ENCODE data around the gene LATS2.

Gene LATS2

DNA sequence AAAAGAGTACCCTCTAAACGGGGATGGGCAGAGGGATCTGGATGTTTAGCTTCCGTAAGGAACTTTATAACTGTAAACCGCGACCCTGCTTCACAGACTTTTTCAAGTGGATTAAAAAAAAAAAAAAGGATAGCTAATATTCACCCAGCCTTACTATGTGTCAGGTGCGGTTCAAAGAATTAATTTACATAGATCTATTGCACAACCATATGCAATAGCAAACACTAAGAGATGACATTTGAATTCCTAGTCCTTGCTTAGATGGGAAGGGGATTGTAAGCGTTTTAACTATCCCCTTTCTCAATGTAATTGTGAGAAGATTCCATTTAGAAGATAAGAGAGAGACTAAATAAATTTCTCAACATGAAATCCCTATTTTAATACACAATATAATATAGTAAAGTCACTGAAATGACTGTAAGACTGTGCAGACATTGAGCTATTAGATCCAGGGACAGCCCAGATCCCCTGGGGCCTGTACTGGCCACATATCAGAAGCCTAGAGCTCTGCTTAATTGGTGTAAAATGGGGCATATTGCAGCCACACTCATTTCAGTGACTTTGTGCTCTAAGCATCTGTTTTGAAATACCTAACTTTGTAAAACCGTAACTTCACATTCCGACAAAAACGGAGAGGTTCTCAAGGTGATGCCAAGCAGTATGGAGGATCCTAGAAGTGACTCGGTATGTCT is 13.6 kb downstream of the LATS2 start:
- ChIA-PET CTCF (no interaction called here), POLR2A (no interaction called here)
- no peak for DNase-seq (ENCODE audit: extremely low spot score)
- TF ChIP-seq NFRKB (IDR thresholded peaks at IDR 0.05) (no peak), SP1 (IDR thresholded peaks at IDR 0.05) (no peak), SUZ12 (IDR thresholded peaks at IDR 0.05) (no peak), LEF1 (IDR thresholded peaks at IDR 0.05; ENCODE audit: borderline replicate concordance) (no peak), ARNT (IDR thresholded peaks at IDR 0.05) (no peak), ELF4 (IDR thresholded peaks at IDR 0.05) (no peak), BHLHE40 (IDR thresholded peaks at IDR 0.05; ENCODE audit: borderline replicate concordance) (no peak)

DNA sequence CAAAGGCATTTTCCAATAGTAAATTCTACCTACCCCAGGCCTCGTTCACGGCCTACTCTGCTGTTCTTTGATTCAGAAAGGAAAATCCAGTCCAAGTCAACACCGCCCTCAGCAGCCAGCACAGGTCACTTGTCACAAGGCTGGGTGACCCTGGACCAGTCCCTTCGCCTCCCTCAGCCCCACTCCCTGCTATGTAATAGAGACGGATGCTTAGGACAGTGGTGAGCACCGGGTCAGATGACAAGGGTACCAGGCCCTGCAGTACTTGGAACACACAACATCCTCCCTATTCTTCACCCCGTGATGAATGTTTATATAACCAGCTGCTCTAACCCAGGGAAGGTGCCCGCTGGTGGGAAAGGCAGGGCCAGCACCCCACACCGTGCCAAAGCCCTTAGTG is 14.3 kb downstream of the LATS2 start:
- POLR2A ChIA-PET = no interaction called here
- TF ChIP-seq, protein P1, sequence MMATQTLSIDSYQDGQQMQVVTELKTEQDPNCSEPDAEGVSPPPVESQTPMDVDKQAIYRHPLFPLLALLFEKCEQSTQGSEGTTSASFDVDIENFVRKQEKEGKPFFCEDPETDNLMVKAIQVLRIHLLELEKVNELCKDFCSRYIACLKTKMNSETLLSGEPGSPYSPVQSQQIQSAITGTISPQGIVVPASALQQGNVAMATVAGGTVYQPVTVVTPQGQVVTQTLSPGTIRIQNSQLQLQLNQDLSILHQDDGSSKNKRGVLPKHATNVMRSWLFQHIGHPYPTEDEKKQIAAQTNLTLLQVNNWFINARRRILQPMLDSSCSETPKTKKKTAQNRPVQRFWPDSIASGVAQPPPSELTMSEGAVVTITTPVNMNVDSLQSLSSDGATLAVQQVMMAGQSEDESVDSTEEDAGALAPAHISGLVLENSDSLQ (IDR thresholded peaks at IDR 0.05) = no peak
- TF ChIP-seq LEF1 (IDR thresholded peaks at IDR 0.05; ENCODE audit: borderline replicate concordance) (no peak), NFRKB (IDR thresholded peaks at IDR 0.05) (no peak), CTBP1 (IDR thresholded peaks at IDR 0.05; ENCODE audit: borderline replicate concordance) (no peak), FOXA1 (IDR thresholded peaks at IDR 0.05) (no peak), SP1 (IDR thresholded peaks at IDR 0.05) (no peak), SUZ12 (IDR thresholded peaks at IDR 0.05) (no peak), BHLHE40 (IDR thresholded peaks at IDR 0.05; ENCODE audit: borderline replicate concordance) (no peak), HDGF (IDR thresholded peaks at IDR 0.05; ENCODE audit: borderline replicate concordance) (no peak), ZNF384 (IDR thresholded peaks at IDR 0.05) (no peak), TARDBP (IDR thresholded peaks at IDR 0.05) (no peak), ARNT (IDR thresholded peaks at IDR 0.05) (no peak), FOXM1 (IDR thresholded peaks at IDR 0.05; ENCODE audit: borderline replicate concordance) (no peak), FOXK2 (IDR thresholded peaks at IDR 0.05) (no peak), ELF4 (IDR thresholded peaks at IDR 0.05) (no peak)
- DNase-seq (ENCODE audit: extremely low spot score) = no peak
- CTCF ChIA-PET = no interaction called here

DNA sequence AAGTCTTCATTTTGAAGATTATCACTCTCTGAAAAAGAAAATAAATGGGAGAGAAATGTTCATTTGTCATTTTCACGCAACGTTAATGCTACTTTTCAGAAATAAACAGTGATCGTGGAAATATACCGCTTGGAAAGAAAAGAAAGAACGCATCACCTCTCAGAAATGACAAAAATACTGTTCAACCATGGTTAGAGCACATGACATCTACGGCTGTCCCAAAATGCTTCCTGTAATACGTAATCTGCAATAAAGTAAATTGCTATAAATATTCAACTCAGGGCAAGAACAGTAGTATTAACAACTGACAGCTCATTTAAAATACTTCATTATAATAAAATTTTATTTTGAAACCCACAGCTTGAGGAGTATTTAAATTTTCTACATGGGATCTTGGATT is 15.2 kb downstream of the LATS2 start:
- POLR2A ChIA-PET = no interaction called here
- TF ChIP-seq, protein P1 (IDR thresholded peaks at IDR 0.05) = no peak
- TF ChIP-seq TARDBP (IDR thresholded peaks at IDR 0.05) = no peak
- CTCF ChIA-PET = interaction anchor here (1.0 kb wide), 1 partner anchor 12 kb away, joined by 3 read pairs; no protein-coding TSS in a partner anchor

DNA sequence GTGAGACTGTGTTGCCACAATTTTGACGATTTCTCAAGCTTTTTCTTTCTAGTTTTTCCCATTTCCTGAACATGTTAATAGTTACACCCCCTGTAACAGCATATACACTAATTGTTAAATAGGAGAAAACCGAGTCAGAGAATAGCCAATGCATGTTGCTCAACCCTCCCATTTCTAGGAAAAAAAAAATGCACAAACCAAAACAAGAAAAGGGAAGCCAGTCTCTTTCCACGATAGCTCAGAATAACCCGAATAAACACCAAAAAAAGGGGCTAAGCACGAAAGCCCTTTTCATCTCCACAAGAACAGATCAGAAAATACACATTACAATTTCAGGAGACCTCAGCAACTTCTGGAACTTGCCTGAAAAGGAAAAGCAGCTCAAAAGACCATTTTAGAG is 16.3 kb downstream of the LATS2 start:
- TF ChIP-seq ZNF384 (IDR thresholded peaks at IDR 0.05) (no peak), ARNT (IDR thresholded peaks at IDR 0.05) (no peak), FOXK2 (IDR thresholded peaks at IDR 0.05) (no peak), BHLHE40 (IDR thresholded peaks at IDR 0.05; ENCODE audit: borderline replicate concordance) (no peak), CTBP1 (IDR thresholded peaks at IDR 0.05; ENCODE audit: borderline replicate concordance) (no peak), LEF1 (IDR thresholded peaks at IDR 0.05; ENCODE audit: borderline replicate concordance) (no peak), TARDBP (IDR thresholded peaks at IDR 0.05) (no peak), ELF4 (IDR thresholded peaks at IDR 0.05) (no peak), FOXM1 (IDR thresholded peaks at IDR 0.05; ENCODE audit: borderline replicate concordance) (no peak), L3MBTL2 (conservative IDR thresholded peaks at IDR 0.05) (no peak), FOXA1 (IDR thresholded peaks at IDR 0.05) (no peak), HDGF (IDR thresholded peaks at IDR 0.05; ENCODE audit: borderline replicate concordance) (no peak), SUZ12 (IDR thresholded peaks at IDR 0.05) (no peak), NFRKB (IDR thresholded peaks at IDR 0.05) (no peak), SP1 (IDR thresholded peaks at IDR 0.05) (no peak)
- TF ChIP-seq, protein P1 (IDR thresholded peaks at IDR 0.05) = no peak
- CTCF ChIA-PET = interaction anchor here (0.7 to 1.1 kb wide), 2 partner anchors 28 to 799 kb away, joined by 3 to 7 read pairs; no protein-coding TSS in a partner anchor
- DNase-seq (ENCODE audit: extremely low spot score) = no peak
- POLR2A ChIA-PET = interaction anchor here (1.8 kb wide), 1 partner anchor 132 kb away, joined by 7 read pairs; the partner anchor contains the start of genes MRPL57 and SKA3

More for the DNA sequence above, 15.2 kb downstream of the LATS2 start:
- no peak for DNase-seq (ENCODE audit: extremely low spot score)

DNA sequence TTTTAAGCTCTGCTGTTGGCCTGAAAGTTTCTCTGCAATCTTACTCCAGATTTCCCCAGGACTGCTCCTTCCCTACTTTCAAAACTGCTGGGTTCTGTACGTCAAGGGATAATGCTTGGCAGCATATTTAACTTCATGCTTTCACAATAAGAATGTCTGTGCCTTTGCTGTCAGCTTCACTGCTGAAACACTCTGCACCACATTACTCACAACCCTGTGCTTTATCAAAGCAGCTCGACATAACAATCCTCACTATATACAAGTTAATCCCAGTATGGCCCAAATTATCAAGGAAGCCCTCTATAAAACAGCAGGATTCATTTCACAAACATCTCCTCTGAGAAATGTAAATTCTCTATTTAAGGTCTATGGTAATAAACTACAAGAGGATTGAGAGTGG is 17.5 kb downstream of the LATS2 start:
- peak; percentile 32 for DNase-seq (ENCODE audit: extremely low spot score)
- TF ChIP-seq ARNT (IDR thresholded peaks at IDR 0.05) (peak; percentile 52; the same call in 1 of the 2 replicates), CTBP1 (IDR thresholded peaks at IDR 0.05; ENCODE audit: borderline replicate concordance) (0 out of 2 replicates have a peak, but pooled peaks have one; percentile 43), ELF4 (IDR thresholded peaks at IDR 0.05) (no peak), SP1 (IDR thresholded peaks at IDR 0.05) (no peak), LEF1 (IDR thresholded peaks at IDR 0.05; ENCODE audit: borderline replicate concordance) (no peak), BHLHE40 (IDR thresholded peaks at IDR 0.05; ENCODE audit: borderline replicate concordance) (no peak), FOXK2 (IDR thresholded peaks at IDR 0.05) (no peak)
- TF ChIP-seq, protein P1 (IDR thresholded peaks at IDR 0.05) = peak; percentile 57
- ChIA-PET CTCF (no interaction called here), POLR2A (interaction anchor here (1.1 to 1.8 kb wide), 2 partner anchors 17 to 133 kb away, joined by 5 to 7 read pairs; partner anchors contain the start of genes LATS2, MRPL57 and SKA3)
